Spleen (tissue), 11 donors: ENCODE measurements around the gene PDE1C. TPM values are rescaled to one million over a fixed set of nuclear protein-coding genes. Genes with fewer than 3 reads are reported as not detected.

Experiments
- DNase-seq: peaks from one replicate; pipeline ENCODE4 v3.0.0-alpha.2; 2020
- H3K27ac ChIP-seq, 8 donors: fragments of 200-600 bp; sonication (generic) in 7 of 8; 1 replicate in 4 of 8; 2 replicates in 4 of 8; pipeline versions ENCODE4 v1.5.0 to v1.8.0; 2016 to 2021; ENCODE audit warnings: inconsistent platforms in 4 of 8, mild to moderate bottlenecking in 4 of 8, moderate library complexity in 1 of 8
- H3K27me3 ChIP-seq, 7 donors: fragments of 200-600 bp; sonication (generic) in 6 of 7; replicated peaks in 1 of 7; 1 replicate in 4 of 7; 2 replicates in 3 of 7; pipeline versions ENCODE4 v1.5.0 to v1.8.0; 2016 to 2021; ENCODE audit warnings: inconsistent platforms in 3 of 7, mild to moderate bottlenecking in 1 of 7
- H3K36me3 ChIP-seq, 6 donors: fragments of 200-600 bp; sonication (generic) in 5 of 6; 1 replicate in 4 of 6; 2 replicates in 2 of 6; pipeline versions ENCODE4 v1.5.0 to v1.8.0; 2016 to 2021; ENCODE audit warnings: inconsistent platforms in 2 of 6
- H3K4me1 ChIP-seq, 6 donors: fragments of 200-600 bp; sonication (generic) in 5 of 6; 1 replicate in 3 of 6; 2 replicates in 3 of 6; pipeline versions ENCODE4 v1.5.0 to v1.8.0; 2016 to 2021; ENCODE audit warnings: inconsistent platforms in 3 of 6
- H3K4me3 ChIP-seq, 8 donors: fragments of 200-600 bp; sonication (generic) in 7 of 8; 1 replicate in 4 of 8; 2 replicates in 4 of 8; pipeline versions ENCODE4 v1.5.0 to v1.8.0; 2016 to 2021; ENCODE audit warnings: inconsistent platforms in 4 of 8, mild to moderate bottlenecking in 4 of 8, moderate library complexity in 2 of 8
- H3K9me3 ChIP-seq, 8 donors: fragments of 200-600 bp; sonication (generic) in 7 of 8; 1 replicate in 4 of 8; 2 replicates in 4 of 8; pipeline versions ENCODE4 v1.5.0 to v1.8.0; 2016 to 2021; ENCODE audit warnings: inconsistent platforms in 4 of 8
- POLR2A ChIP-seq, 3 donors: fragments of 450-650 bp; IDR thresholded peaks; one replicate each; pipeline ENCODE4 v1.5.1; 2017; ENCODE audit warnings: antibody characterized with exemption in 3 of 3, mild to moderate bottlenecking in 1 of 3
- POLR2AphosphoS5 ChIP-seq, 3 donors: sonication (generic); formaldehyde crosslinking; IDR thresholded peaks; one replicate each; pipeline ENCODE4 v1.5.1; 2017; ENCODE audit warnings: antibody characterized with exemption in 3 of 3
- WGBS, 5 donors: extraction: QIAGEN DNeasy Blood & Tissue Kit in 3 of 5; methylation state at CpG; one replicate each; pipeline versions ENCODE4 v1.1.5 to v1.1.7; 2013 to 2018; 5-methylcytosine and 5-hydroxymethylcytosine counted together
- intact Hi-C: fragments of 100-400 bp; cut with DNase I; formaldehyde crosslinking; loops from one replicate; pipeline ENCODE4 v1.15.0; 2023; ENCODE audit warnings: low total_unique reads
- polyA plus RNA-seq, 3 donors: library from polyadenylated mRNA; stranded (reverse); fragments of 200-250 nt; gene quantifications; one replicate each; pipeline ENCODE4 v1.2.1, GENCODE V29; 2013
- total RNA-seq, 7 donors: library from RNA; depleted of rRNA in 3 of 7; stranded (reverse); fragments of >200 nt in 3 of 7; fragmentation: NEBNext Ultra II Directional in 4 of 7; extraction: Animal tissue kit (Norgen Biotek cat#: 25700) in 4 of 7; gene quantifications; one replicate each; pipeline versions ENCODE4 v1.1.0 to v1.2.1, GENCODE V29; 2016 to 2021
- TF ChIP-seq, protein P1 (sequence below), 11 experiments: fragments of 200-600 bp in 7 of 11; fragments of 450-650 bp in 4 of 11; sonication (generic) in 4 of 11; IDR thresholded peaks in 8 of 11; conservative IDR thresholded peaks in 3 of 11; 1 replicate in 7 of 11; 2 replicates in 4 of 11; pipeline versions ENCODE4 v1.4.0 to v1.8.0; 2016 to 2021; ENCODE audit warnings: antibody characterized with exemption in 11 of 11, inconsistent platforms in 4 of 11, mild to moderate bottlenecking in 1 of 11
- donor health status: healthy with polysubstance abuse.
- donor health status: DM: no; HTN: no; CAD: no; lungs with moderate emphysema.
- donor health status: DM: no; HTN: no; CAD: no.
- donor health status: Bipolar disorder and iron deficiency.
- donor health status: healthy.
- donor health status: DM: no; HTN: no; CAD: no.
- donor health status: DM: yes; HTN: yes; CAD: no.

The PDE1C gene
- total and polyA plus RNA-seq, 10 donors = 0.53 to 3.3 (median 1.6) TPM

GRCh38 chr7:32026083-32026425, 44.2 kb downstream of the PDE1C start:
- peaks cover 0 to 3% (median 0%) of the 10 kb centered on the region in 8 donors for H3K9me3 ChIP-seq
- intact Hi-C loops = no loop called here
- no peaks in the 10 kb centered on the region for H3K27me3 ChIP-seq
- TF ChIP-seq, protein P1, sequence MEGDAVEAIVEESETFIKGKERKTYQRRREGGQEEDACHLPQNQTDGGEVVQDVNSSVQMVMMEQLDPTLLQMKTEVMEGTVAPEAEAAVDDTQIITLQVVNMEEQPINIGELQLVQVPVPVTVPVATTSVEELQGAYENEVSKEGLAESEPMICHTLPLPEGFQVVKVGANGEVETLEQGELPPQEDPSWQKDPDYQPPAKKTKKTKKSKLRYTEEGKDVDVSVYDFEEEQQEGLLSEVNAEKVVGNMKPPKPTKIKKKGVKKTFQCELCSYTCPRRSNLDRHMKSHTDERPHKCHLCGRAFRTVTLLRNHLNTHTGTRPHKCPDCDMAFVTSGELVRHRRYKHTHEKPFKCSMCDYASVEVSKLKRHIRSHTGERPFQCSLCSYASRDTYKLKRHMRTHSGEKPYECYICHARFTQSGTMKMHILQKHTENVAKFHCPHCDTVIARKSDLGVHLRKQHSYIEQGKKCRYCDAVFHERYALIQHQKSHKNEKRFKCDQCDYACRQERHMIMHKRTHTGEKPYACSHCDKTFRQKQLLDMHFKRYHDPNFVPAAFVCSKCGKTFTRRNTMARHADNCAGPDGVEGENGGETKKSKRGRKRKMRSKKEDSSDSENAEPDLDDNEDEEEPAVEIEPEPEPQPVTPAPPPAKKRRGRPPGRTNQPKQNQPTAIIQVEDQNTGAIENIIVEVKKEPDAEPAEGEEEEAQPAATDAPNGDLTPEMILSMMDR (IDR thresholded peaks at IDR 0.05 in 8 of 11, conservative IDR thresholded peaks at IDR 0.05 in 3 of 11) = no peak
- TF ChIP-seq POLR2A (IDR thresholded peaks at IDR 0.05) = no peak
- TF ChIP-seq POLR2AphosphoS5 (IDR thresholded peaks at IDR 0.05) = no peak
- H3K36me3 ChIP-seq = no peaks in the 10 kb centered on the region
- no peak overlapping the region for H3K27ac ChIP-seq
- 87 to 98% (median 92%) methylated on average over 5 of the region's 5 CpGs for WGBS, 5 donors
- H3K4me1 ChIP-seq = no peaks in the 10 kb centered on the region
- no peak overlapping the region for H3K4me3 ChIP-seq
- DNase-seq = no peak

- Histone ChIP-seq H3K27me3 (no peaks in the 10 kb centered on the region), H3K9me3 (peaks cover 0 to 3% (median 0%) of the 10 kb centered on the region in 8 donors), H3K4me3 (no peak overlapping the region), H3K4me1 (no peaks in the 10 kb centered on the region), H3K27ac (no peak overlapping the region), H3K36me3 (no peaks in the 10 kb centered on the region)
- intact Hi-C loops = no loop called here
- no peak for TF ChIP-seq POLR2AphosphoS5 (IDR thresholded peaks at IDR 0.05)
- TF ChIP-seq, protein P1 (IDR thresholded peaks at IDR 0.05 in 8 of 11, conservative IDR thresholded peaks at IDR 0.05 in 3 of 11) = no peak
- no peak for TF ChIP-seq POLR2A (IDR thresholded peaks at IDR 0.05)
- no peak for DNase-seq
- WGBS, 5 donors = 73 to 86% (median 84%) methylated on average over 6 of the region's 6 CpGs
Measured at GRCh38 chr7:32025381-32026082, 44.7 kb downstream of the PDE1C start.

DNA sequence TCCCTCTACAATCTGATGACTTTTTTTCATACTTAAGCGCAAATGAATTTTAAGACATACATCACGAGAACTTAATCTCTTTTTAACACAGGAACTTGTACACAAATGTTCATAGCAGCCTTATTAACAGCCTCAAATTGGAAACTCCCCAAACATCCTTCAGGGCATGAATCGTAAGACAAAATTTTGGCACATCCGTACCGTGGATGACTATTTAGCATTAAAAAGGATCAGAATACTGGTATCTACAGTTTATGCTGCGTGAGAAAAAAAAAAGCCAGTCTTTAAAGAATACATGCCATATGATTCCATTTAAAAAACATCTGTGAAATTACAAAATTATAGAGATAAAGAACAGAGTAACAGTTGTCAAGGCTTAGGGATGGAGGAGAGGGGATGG, 46.8 kb downstream of the PDE1C start:
- Histone ChIP-seq H3K9me3 (peaks cover 0 to 4% (median 0%) of the 10 kb centered on the region in 8 donors), H3K4me1 (no peaks in the 10 kb centered on the region), H3K36me3 (no peaks in the 10 kb centered on the region), H3K27ac (no peak overlapping the region), H3K27me3 (no peaks in the 10 kb centered on the region), H3K4me3 (no peak overlapping the region)
- TF ChIP-seq, protein P1 (IDR thresholded peaks at IDR 0.05 in 8 of 11, conservative IDR thresholded peaks at IDR 0.05 in 3 of 11) = no peak
- TF ChIP-seq POLR2A (IDR thresholded peaks at IDR 0.05) (no peak), POLR2AphosphoS5 (IDR thresholded peaks at IDR 0.05) (no peak)
- intact Hi-C loops = no loop called here
- WGBS, 5 donors = 88 to 92% (median 90%) methylated on average over 6 of the region's 6 CpGs
- DNase-seq = no peak

- Histone ChIP-seq H3K9me3 (peaks cover 0 to 8% (median 0%) of the 10 kb centered on the region in 8 donors), H3K36me3 (no peaks in the 10 kb centered on the region), H3K4me3 (no peak overlapping the region), H3K27me3 (no peaks in the 10 kb centered on the region), H3K4me1 (no peaks in the 10 kb centered on the region), H3K27ac (no peak overlapping the region)
- TF ChIP-seq POLR2AphosphoS5 (IDR thresholded peaks at IDR 0.05) = no peak
- no peak for TF ChIP-seq POLR2A (IDR thresholded peaks at IDR 0.05)
- TF ChIP-seq, protein P1 (IDR thresholded peaks at IDR 0.05 in 8 of 11, conservative IDR thresholded peaks at IDR 0.05 in 3 of 11) = no peak
- DNase-seq = no peak
- intact Hi-C loops = no loop called here
- WGBS, 5 donors = 63 to 81% (median 78%) methylated on average over 4 of the region's 4 CpGs
Measured at GRCh38 chr7:32022966-32023365, 47.2 kb downstream of the PDE1C start.
